Stimulated activated CD4-positive, alpha-beta T cell treated with anti-CD3 and anti-CD28 coated beads, Interleukin-4, amount 100 ng/mL, for 4 hours (primary cell): ENCODE data around the gene FGF12.
"Not testable (repeated sequence)": the region's sequence is repeated elsewhere in the genome, so short reads cannot be mapped to it uniquely, and the experiment has no call there.

ENCODE experiments used
- DNase-seq, 2 experiments: peaks; one replicate each; pipeline ENCODE4 v3.0.0-alpha.2; 2020

The FGF12 gene

DNA sequence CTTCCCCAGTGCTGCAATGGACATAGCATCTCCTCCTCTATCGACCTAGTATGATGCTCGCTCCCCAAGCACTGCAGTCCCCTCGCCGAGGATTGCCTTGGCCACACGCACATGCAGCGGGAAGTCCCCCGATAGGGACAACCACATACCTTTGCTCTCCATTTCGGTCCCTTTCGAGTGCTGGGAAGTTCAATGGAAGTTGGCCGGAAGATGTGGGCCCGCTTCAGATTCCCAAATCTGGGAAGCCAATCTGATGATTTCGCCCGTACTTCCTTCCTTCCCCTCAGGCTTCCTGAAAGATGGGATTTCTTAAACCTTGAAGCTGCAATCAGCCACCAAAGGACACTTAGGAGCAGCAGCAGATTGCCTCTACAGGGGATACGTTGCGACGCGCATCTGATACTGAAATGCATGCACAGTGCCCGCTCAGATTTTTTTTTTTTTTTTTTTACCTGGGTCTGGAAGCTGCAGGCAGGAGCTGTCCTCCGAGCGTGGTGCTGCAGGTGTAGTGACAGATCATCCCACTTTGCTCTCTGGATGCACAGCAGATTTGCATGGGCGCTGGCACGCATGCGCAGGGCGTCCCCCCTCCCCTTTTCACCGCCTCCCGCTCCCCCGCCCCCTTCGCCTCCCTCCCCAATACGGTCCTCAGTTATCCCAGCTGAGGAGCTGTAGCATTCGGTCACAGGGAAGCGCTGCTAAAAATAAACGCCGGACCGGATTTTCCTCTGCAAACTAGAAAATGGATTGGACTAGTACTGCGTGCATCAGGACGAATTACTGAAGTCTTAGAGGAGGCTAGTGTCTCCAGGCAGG is at the start of gene FGF12:
TSS of gene FGF12 (minus strand) at position 510 of the 816 bp plus-strand sequence.
- peak; percentile 1 to 5 for DNase-seq

DNA sequence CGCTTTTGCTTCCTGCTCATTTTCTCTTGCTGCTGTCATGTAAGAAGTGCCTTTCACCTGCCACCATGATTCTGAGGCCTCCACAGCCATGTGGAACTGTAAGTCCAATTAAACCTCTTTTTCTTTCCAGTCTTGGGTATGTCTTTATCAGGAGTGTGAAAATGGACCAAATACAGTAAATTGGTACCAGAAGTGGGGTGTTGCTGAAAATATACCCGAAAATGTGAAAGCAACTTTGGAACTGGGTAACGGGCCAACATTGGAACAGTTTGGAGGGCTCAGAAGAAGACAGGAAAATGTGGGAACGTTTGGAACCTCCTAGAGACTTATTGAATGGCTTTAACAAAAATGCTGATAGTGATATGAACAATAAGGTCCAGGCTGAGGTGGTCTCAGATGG is 47.0 kb upstream of the FGF12 start:
- DNase-seq, result not testable (repeated sequence)

DNA sequence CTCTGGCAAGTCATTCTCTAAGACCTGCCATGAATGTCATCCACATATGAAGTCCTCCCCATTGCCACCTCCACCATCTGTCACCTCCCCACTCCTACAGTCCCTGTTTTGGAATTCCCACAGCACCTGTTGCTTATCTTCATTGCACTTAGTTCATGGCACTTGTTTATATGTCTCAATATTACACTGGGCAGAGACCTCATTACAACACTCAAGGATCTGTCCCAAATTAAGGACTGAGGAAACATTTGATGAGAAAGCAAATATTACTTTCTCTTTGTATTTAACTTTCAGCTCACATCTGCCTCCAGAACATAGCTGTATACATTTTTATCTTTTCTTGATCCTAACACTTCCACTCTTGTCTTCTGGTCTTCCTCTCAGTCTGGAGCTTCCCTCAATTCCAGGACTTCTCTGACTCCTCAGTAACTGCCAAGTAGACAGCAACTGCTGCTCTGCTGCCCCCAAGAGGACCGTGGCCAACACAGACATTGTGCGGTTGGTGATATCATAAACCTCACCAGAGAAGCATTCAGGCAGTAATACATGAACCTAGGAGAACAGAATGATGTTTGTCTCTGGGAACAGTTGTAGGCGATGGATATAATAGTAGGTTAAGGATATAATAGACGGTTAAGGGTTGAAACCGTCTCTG is 45.0 kb upstream of the FGF12 start:
- DNase-seq, result no peak

GRCh38 chr3:192758654-192759053 is 31.3 kb upstream of the FGF12 start:
- no peak for DNase-seq

DNA sequence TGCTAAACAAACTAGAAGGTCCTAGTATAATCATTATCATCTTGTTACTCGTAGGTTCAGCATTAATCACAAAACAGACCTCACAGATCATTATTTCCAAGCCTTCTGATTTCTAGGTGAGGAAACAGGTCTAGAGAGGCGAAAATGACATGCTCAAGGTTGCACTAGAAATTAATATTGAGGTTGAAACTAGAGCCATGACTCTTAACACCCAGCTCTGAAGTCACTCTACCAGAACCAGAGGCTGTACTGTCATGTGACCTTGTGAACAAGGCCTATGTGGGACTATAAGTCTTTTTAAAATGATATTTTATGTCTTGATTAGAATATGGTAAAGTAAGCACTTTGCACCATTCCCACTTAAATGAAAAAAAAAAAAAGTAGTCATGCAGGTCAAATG is 23.8 kb upstream of the FGF12 start:
- no peak for DNase-seq

DNA sequence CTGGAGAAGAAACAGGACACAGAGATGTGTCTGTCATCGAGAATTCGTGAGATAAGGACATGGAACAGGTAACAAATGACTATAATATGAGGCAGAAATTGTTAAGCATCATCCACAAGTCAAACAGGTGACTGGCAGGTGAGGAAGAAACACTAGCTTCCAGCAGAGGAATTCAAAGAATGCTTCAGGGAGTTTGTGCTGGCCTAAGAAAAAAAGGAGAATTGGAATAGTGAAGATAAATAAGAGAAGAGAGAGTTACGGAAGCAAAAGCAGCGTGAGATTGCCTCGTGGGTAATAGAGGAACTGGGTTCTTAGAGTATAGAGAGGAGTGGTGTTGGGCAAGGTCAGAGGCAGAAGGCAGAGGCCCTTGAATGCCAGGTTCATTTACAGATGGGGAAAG is 22.9 kb upstream of the FGF12 start:
- DNase-seq, result no peak

DNA sequence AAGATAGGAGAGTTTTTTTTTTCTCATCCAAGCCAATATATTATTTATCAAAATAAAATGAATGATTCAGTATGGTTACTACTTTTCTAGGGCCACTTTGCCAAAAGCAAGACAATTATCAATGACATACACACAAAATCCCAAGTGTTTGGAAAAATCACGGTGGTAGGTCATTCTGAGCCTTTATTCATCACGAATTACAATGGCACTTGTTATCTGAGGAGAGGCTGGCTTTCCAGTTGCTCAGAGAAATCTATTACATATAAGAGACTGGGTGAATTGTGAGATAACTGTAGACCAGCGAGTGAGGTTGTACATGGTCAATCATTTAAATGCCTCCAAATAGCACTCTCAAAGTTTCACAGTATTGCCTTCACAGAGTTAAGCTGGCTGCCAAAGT is 20.4 kb upstream of the FGF12 start:
- no peak for DNase-seq

GRCh38 chr3:192747145-192747544 is 19.8 kb upstream of the FGF12 start:
- no peak for DNase-seq

GRCh38 chr3:192745150-192745549 is 17.8 kb upstream of the FGF12 start:
- DNase-seq, result no peak

- DNase-seq, result not testable (repeated sequence)
Observed at GRCh38 chr3:192744604-192745003, 17.3 kb upstream of the FGF12 start.

DNA sequence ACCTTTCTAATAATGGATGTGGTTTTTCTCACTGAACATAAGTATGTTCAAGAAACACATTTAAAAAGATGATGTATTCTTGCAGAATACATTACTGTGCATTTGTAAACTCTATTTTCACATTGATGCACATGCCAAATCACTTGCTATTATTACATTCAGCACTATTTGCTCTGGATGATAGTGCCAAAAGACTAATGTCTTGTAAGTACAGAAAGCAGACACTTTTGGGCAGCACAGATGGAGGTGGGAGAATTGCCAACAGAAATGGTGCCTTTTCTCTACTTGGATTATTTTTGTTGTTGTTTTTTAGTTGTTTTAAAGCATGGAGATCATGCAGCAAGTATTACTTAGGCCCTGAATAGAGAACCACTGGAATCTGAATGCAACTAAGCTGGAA is 10.2 kb upstream of the FGF12 start:
- DNase-seq, result no peak

DNA sequence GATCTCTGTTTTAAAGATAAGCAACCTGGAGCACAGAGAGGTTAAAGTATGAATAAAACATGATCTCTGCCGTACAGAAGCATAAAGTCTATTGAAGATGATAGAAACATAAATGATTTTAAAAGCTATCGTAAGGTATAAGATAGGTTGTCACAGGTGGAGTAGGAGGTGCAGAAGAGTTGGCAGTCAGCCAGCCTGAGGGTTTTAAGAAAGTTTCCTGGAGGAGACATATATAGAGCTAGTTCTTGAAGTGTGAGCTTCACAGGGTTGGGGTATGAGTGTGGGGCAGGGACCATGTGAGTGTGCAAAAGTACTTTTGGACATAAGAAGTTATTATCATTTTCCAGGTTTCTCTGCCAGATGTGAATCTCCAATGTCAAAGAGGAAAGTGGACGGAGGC is 3.9 kb upstream of the FGF12 start:
- DNase-seq, result no peak

GRCh38 chr3:192726385-192726784 is 956 bp downstream of the FGF12 start:
- DNase-seq, result no peak

- no peak for DNase-seq
Observed at GRCh38 chr3:192719964-192720363, 7.4 kb downstream of the FGF12 start.

GRCh38 chr3:192718156-192718555 is 9.2 kb downstream of the FGF12 start:
- DNase-seq, result no peak

- no peak for DNase-seq
Observed at GRCh38 chr3:192715126-192715525, 12.2 kb downstream of the FGF12 start.

- not testable (repeated sequence) for DNase-seq
Observed at GRCh38 chr3:192711126-192711525, 16.2 kb downstream of the FGF12 start.

DNA sequence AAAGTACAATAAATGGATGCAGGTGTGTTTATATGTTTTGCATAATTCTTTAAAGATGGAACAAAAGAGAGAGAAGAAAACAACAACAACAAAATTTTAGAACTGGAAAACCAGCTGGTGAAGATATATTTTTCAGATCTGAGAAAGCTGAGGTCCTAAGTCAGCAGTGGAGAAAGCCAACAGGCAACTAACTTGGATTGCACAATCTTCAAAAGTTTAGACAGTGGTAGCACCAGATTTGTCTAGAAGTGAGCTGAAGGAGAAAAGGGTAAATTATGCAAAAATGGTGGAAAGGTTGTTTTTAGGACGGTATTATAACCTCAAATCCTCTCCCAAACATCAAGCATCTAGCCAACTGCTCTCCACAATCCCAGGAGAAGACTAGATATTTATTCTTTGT is 17.0 kb downstream of the FGF12 start:
- DNase-seq, result no peak

GRCh38 chr3:192706272-192706671 is 21.1 kb downstream of the FGF12 start:
- DNase-seq, result no peak

GRCh38 chr3:192700885-192701284 is 26.5 kb downstream of the FGF12 start:
- no peak for DNase-seq

DNA sequence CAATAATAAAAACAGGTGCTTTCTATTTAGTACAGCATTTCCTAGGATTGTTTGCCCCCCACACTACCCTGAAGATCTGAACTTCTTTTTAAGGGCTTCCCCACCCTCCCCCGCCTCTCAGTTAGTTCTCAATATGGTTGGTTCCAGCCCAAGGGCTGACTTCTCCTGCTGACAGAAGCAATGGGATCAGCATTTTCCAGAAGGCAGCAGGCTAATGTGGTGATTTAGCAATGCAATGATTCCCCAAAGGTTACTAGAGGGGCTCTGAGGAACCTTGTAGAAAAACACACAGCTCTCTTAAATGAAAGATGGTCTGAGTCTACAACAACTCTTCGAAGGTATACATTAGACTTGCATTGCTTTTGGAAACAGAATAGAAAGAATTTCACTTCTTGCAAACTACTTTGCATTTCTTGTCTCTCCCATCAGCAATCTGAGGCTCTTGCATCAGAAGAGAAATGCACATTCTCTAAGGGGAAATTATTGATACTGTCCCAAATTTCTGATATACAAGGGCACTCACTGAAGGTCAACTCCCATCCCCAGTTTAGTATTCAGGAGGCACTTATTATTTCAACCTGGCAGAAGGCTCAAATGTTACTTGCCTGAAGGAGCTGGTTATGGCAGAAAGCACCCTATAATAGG is 30.3 kb downstream of the FGF12 start:
- DNase-seq, result no peak

DNA sequence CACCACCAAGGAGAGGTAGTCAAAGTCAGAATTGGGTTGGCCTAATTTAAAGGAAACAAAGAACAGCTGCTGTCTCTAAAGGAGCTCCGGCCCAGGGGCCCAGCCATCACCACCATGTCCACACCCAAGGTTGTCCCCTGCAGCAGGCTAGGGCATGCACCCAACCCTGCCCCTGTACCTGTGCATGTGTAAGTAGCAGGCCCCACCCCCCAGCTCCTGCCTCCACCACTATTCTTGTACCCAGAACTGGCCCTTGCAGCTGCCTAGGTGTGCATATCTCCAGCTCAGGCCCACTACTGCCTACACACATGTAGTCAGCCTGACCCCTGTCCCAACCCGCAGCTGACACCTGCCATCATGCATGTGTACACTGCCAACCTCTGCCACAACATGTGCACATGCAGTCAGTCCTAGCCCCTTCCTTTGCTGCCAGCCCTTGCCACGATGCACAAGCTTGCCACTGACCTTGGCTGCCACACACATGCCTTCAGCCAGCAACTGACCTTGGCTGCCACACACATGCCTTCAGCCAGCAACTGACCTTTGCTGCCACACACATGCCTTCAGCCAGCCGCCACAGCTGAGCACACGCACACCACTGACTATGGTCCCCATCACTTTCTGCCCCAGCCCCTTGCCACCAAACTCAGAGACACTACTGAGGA is 39.7 kb downstream of the FGF12 start:
- DNase-seq, result no peak

- no peak for DNase-seq
Observed at GRCh38 chr3:192685801-192686200, 41.5 kb downstream of the FGF12 start.
